ENCODE data around the gene ATAT1. TPM values are rescaled to one million over a fixed set of nuclear protein-coding genes. Genes with fewer than 3 reads are reported as not detected.

Gene ATAT1
- total and polyA plus RNA-seq, 9 of the 15 experiments (the other 6 are each of a cell fraction or from before 2014, with no cell fraction given): 0.65 to 5.8 (median 1.6) TPM

DNA sequence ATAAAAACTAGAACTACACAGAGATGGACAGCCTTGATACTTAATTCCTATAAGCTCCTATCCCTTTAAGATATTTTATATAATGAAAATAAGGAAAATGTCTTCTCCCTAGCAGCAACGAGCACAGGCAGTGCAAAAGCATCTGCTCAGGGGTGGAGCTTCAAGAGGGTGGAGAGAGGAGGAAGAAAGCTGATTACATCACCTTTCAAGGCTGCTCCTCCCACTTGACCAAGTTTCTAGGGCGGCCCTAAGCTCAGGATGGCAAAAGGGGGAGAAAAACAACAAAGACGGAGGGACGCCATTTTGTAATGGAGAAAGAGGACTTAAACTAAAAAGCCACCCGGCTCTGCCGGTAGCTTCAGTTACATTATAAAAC is 11.8 kb upstream of the ATAT1 start (continued):
- TF ChIP-seq HDGF (IDR thresholded peaks at IDR 0.05): no peak
- peak; percentile 90 to 93 for TF ChIP-seq FOXK2 (conservative IDR thresholded peaks at IDR 0.05 in 1 of 2, IDR thresholded peaks at IDR 0.05 in 1 of 2; ENCODE audit: low read depth in 2 of 2)
- TF ChIP-seq BACH1 (tag; IDR thresholded peaks at IDR 0.05): peak; percentile 44
- peak in 1 of 2 experiments; percentile 79; a peak in 2 of 4 replicates for TF ChIP-seq ZNF639 (CRISPR knock-in tag; conservative IDR thresholded peaks at IDR 0.05 in 1 of 2, IDR thresholded peaks at IDR 0.05 in 1 of 2)
- peak; percentile 81 for TF ChIP-seq VEZF1 (CRISPR knock-in tag; IDR thresholded peaks at IDR 0.05)
- TF ChIP-seq HEY1 (CRISPR knock-in tag; IDR thresholded peaks at IDR 0.05; ENCODE audit: borderline replicate concordance): no peak
- TF ChIP-seq JUND (IDR thresholded peaks at IDR 0.05; ENCODE audit: borderline replicate concordance, low read depth, low read length): peak; percentile 91
- TF ChIP-seq JUND (tag; IDR thresholded peaks at IDR 0.05; ENCODE audit: borderline replicate concordance, low read depth, low read length): peak; percentile 91; the same call in 1 of the 3 replicates
- TF ChIP-seq YY1 (IDR thresholded peaks at IDR 0.05; ENCODE audit: borderline replicate concordance in 1 of 3, control insufficient read depth in 1 of 3, extremely low read depth in 1 of 3, insufficient read depth in 3 of 3, insufficient read length in 1 of 3, insufficient replicate concordance in 2 of 3, low read depth in 1 of 3, low read length in 2 of 3): peak; percentile 79 to 96 (median 90)
- no peak for TF ChIP-seq BRD9 (IDR thresholded peaks at IDR 0.05; ENCODE audit: low read depth, partially characterized antibody)
- no peak for TF ChIP-seq HDAC1 (IDR thresholded peaks at IDR 0.05)
- TF ChIP-seq ETV5 (CRISPR knock-in tag; IDR thresholded peaks at IDR 0.05; ENCODE audit: low read depth): 0 out of 2 replicates have a peak, but pooled peaks have one; percentile 1
- TF ChIP-seq NELFE (IDR thresholded peaks at IDR 0.05; ENCODE audit: insufficient read depth, insufficient read length): no peak
- TF ChIP-seq, protein P1, sequence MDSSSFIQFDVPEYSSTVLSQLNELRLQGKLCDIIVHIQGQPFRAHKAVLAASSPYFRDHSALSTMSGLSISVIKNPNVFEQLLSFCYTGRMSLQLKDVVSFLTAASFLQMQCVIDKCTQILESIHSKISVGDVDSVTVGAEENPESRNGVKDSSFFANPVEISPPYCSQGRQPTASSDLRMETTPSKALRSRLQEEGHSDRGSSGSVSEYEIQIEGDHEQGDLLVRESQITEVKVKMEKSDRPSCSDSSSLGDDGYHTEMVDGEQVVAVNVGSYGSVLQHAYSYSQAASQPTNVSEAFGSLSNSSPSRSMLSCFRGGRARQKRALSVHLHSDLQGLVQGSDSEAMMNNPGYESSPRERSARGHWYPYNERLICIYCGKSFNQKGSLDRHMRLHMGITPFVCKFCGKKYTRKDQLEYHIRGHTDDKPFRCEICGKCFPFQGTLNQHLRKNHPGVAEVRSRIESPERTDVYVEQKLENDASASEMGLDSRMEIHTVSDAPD (CRISPR knock-in tag; IDR thresholded peaks at IDR 0.05): no peak
- peak; percentile 14; the same call in 1 of the 2 replicates for TF ChIP-seq ZSCAN32 (CRISPR knock-in tag; IDR thresholded peaks at IDR 0.05)
- TF ChIP-seq, protein P2, sequence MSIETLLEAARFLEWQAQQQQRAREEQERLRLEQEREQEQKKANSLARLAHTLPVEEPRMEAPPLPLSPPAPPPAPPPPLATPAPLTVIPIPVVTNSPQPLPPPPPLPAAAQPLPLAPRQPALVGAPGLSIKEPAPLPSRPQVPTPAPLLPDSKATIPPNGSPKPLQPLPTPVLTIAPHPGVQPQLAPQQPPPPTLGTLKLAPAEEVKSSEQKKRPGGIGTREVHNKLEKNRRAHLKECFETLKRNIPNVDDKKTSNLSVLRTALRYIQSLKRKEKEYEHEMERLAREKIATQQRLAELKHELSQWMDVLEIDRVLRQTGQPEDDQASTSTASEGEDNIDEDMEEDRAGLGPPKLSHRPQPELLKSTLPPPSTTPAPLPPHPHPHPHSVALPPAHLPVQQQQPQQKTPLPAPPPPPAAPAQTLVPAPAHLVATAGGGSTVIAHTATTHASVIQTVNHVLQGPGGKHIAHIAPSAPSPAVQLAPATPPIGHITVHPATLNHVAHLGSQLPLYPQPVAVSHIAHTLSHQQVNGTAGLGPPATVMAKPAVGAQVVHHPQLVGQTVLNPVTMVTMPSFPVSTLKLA (conservative IDR thresholded peaks at IDR 0.05): peak; percentile 9 to 47; a peak in 2 of 4 replicates
- TF ChIP-seq, protein P3, sequence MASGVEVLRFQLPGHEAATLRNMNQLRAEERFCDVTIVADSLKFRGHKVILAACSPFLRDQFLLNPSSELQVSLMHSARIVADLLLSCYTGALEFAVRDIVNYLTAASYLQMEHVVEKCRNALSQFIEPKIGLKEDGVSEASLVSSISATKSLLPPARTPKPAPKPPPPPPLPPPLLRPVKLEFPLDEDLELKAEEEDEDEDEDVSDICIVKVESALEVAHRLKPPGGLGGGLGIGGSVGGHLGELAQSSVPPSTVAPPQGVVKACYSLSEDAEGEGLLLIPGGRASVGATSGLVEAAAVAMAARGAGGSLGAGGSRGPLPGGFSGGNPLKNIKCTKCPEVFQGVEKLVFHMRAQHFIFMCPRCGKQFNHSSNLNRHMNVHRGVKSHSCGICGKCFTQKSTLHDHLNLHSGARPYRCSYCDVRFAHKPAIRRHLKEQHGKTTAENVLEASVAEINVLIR (CRISPR knock-in tag; IDR thresholded peaks at IDR 0.05): no peak
- peak; percentile 88 for TF ChIP-seq TAF1 (IDR thresholded peaks at IDR 0.05; ENCODE audit: control insufficient read depth, extremely low read depth, insufficient read depth, low read length, severe bottlenecking)

All from K562 (cell line).